ENCODE data around the gene CDK14.

The CDK14 gene

GRCh38 chr7:91045606-91046005, 449.5 kb downstream of the CDK14 start:
- DNase-seq (ENCODE audit: low read depth in 3 of 3): no peak

GRCh38 chr7:91046322-91047089, 450.4 kb downstream of the CDK14 start:
- DNase-seq (ENCODE audit: low read depth in 3 of 3): no peak

- DNase-seq (ENCODE audit: low read depth in 3 of 3): no peak
Measured at GRCh38 chr7:91047636-91048035, 451.5 kb downstream of the CDK14 start.

DNA sequence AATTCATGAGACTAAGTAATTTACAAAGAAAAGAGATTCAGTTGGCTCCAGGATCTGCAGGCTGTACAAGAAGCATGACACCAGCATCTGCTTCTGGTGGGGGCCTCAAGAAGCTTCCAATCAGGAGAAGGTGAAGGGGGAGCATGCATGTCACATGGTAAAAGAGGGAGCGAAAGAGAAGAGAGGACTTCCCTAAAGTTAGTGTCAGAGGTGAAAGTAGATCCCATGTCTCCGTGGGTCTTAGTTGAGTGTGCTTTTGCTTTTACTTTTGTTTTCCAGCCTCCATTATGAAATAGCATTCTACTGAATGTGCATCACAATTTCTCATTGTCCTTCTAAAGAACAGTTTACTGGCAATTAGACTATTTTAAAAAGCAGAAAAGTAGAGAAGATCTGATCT, 454.6 kb downstream of the CDK14 start:
- no peak for DNase-seq (ENCODE audit: low read depth in 3 of 3)

GRCh38 chr7:91051966-91052365, 455.8 kb downstream of the CDK14 start:
- no peak for DNase-seq (ENCODE audit: low read depth in 3 of 3)

- no peak for DNase-seq (ENCODE audit: low read depth in 3 of 3)
Measured at GRCh38 chr7:91054374-91054773, 458.3 kb downstream of the CDK14 start.

DNA sequence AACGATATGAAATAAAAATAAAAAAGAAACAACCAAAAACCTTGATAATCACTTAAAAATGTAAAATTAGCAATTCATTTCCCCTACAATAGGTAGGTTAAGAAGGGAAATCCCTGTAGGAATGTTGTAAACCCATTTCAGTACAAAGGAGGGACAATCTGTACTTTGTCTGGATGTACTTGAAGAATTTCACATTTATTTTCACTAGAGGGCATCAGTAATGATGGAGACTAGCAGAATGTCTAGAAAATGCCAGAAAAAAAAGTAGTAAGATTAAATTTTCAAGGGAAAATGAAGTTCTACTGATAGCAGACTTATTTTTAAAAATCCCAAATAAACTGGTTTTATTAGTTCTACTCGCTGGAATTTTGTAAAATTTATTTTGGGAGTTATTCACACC, 459.1 kb downstream of the CDK14 start:
- no peak for DNase-seq (ENCODE audit: low read depth in 3 of 3)

GRCh38 chr7:91062713-91063112, 466.6 kb downstream of the CDK14 start:
- DNase-seq (ENCODE audit: low read depth in 3 of 3): no peak

GRCh38 chr7:91064052-91064451, 467.9 kb downstream of the CDK14 start:
- no peak for DNase-seq (ENCODE audit: low read depth in 3 of 3)

- DNase-seq (ENCODE audit: low read depth in 3 of 3): no peak
Measured at GRCh38 chr7:91064938-91065337, 468.8 kb downstream of the CDK14 start.

GRCh38 chr7:91066627-91067026, 470.5 kb downstream of the CDK14 start:
- DNase-seq (ENCODE audit: low read depth in 3 of 3): no peak

- no peak for DNase-seq (ENCODE audit: low read depth in 3 of 3)
Measured at GRCh38 chr7:91067242-91067641, 471.1 kb downstream of the CDK14 start.

DNA sequence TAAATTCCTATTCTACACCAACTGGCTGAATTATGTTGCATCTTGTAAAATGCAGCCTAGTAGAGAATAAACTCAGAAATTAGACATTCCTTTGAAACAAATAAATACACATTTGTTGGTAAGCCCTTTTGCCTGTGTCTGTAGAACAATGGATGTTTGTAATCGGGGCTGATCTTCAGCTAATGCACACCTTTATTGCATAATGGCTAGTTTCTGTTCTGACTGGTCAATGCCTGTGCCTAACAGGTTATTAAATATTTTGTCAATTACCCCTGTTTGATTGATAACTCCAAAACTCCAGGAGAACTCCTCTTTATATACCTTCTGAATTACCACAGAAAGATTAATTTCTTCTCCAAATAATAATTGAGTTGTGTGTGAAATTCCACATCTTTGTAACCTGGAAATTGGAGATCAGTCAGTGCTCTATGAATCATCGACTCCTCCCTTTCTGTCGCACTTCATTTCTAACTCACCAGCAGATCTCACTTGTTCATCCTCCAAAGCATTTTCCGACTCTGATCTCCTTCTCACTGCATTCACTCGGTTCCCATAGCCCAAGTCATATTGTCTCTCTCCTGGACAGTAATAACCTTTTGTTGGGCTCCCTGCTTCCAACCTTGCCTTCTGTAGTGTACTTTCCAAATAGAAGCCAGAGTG, 472.1 kb downstream of the CDK14 start:
- DNase-seq (ENCODE audit: low read depth in 3 of 3): no peak

GRCh38 chr7:91069146-91069545, 473.0 kb downstream of the CDK14 start:
- DNase-seq (ENCODE audit: low read depth in 3 of 3): no peak

DNA sequence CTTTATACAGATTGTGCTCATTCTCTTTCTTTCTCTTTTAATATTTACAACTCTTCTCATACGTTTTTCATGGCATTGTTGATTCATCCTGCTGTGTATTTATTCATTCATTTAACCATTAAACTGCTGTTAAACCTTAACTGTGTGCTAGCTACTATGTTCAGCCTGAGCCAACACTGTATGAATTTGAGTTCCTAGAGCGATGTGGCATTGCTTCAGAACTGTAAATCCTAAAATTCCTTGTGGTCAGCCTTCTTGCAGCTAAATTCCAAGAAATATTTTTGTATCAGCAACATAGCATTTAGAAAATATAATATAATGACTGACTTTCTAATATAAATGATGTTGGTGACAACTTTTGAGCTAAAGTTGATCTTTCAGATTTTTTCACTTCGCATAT, 483.4 kb downstream of the CDK14 start:
- DNase-seq (ENCODE audit: low read depth in 3 of 3): no peak

DNA sequence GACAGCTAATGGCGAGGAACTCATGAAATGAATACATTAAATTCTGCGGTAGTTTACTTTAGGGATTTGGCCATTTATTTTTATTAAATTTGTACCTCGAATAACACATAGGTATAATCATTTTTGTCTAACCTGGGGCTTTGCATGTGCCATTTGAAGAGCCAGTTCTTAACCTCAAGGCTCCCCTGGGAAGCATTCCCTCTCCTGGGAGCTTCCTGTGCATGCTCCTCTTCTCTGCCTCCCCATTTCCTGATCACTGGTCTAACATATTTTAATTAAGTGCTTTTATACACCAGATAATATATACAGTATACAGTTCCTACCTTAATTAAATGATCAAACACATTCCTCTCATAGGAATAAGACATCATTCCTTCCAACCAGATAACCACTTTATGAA, 484.2 kb downstream of the CDK14 start:
- no peak for DNase-seq (ENCODE audit: low read depth in 3 of 3)

DNA sequence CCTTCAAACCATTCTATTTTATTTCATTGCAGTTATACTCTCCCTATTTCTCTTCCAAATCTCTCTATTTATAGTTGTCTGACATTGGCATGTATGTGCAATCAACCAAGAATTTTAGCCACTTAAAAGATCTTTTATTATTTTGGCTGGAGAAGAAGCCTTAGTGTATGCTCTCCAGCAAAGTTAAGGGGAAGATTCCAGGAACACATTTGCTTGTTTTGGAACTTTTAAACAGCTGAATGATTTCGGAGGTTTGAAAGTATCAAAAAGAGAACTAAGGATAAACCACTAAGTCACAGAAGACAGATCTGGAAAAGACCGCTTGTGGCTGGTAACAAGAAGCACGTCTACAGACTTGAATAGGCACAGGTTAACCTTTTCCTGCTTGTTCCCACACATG, 485.9 kb downstream of the CDK14 start:
- no peak for DNase-seq (ENCODE audit: low read depth in 3 of 3)

GRCh38 chr7:91082852-91083495, 486.9 kb downstream of the CDK14 start:
- DNase-seq (ENCODE audit: low read depth in 3 of 3): no peak

- no peak for DNase-seq (ENCODE audit: low read depth in 3 of 3)
Measured at GRCh38 chr7:91083855-91084644, 487.9 kb downstream of the CDK14 start.

DNA sequence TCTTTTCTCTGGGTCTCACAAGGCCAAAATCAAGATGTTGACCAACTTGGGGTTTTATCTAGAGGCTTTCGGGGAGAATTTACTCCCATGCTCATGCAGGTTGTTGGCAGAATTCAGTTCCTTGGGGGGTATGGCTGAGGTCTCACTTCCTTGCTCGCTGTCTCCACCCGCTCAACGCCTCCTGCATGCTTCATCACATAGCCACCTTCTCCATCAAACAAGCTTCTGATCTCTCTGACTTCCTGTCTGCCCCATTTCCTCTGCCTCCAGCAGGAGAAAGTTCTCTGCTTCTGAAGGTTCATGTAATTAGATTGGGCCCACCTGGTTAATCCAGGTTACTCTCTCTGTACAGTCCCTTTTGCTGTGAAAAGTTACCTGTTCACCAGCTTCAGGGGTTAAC, 489.1 kb downstream of the CDK14 start:
- no peak for DNase-seq (ENCODE audit: low read depth in 3 of 3)

GRCh38 chr7:91086200-91086599, 490.1 kb downstream of the CDK14 start:
- DNase-seq (ENCODE audit: low read depth in 3 of 3): no peak

DNA sequence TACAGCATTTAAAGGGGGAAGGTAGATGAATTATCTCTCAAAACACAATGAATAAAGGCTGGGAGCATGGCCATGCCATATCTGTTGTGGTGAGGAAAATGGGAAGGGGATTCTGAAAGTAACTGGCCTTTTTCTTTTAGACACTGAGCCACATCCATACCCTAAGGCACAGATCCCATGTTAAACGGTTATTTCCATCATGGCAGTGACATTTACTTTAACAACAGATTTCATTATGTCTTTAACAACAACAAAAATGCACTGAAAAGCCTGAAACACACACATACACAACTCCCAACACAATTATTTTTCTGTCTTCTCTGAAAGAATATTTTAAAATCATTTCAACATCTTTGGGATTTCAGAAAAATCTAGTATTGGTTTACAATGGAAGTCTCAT, 492.0 kb downstream of the CDK14 start:
- DNase-seq (ENCODE audit: low read depth in 3 of 3): no peak

Measured in stimulated activated CD4-positive, alpha-beta T cell treated with anti-CD3 and anti-CD28 coated beads, TNF-alpha, amount 100 ng/mL, for 4 hours (primary cell).